HG03469 (cell line): ENCODE data around the gene BBOX1.

Experiments used
- ATAC-seq: cut with Tn5 transposase; IDR thresholded peaks from one replicate; pipeline ENCODE4 v1.9.1; 2021; ENCODE audit warnings: mild to moderate bottlenecking, moderate library complexity, moderate number of reproducible peaks; ENCODE audit not compliant: unreplicated experiment

BBOX1 gene

GRCh38 chr11:27025312-27025955 lies 15.2 kb upstream of the BBOX1 start:
- no peak for ATAC-seq

DNA sequence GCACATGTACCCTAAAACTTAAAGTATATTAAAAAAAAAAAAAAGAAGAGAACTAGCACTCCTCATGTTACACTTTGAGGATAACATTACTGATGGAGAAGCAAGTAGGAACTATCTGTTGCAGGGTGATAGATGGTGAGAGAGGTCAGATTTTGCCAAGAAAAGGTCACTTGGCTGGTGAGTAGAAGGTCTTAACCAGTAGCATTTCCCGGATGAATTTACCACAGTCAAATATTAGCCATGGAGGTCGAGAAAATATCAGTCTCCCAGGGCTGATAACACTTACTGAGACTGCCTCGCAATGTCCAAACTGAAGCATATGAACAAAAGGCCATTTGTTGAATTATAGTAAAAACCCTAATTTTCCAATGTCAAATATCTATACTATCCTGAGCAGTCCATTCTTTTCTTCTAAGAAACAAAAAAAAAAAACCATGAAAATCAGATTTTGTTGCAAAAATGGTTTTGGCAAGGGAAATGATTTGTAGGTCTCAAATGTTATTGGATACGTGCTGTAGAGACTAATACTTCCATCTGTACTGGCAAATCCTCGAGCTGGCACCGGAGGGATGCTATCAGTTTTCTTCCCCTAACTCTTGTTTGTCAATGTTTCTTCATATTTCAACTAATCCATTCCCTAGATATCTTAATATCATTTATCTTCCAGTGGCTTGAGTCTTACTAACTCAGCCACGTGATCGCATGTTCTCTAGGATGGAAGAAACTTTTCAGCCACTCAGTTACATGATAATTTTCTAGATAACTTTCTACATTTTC lies 14.5 kb upstream of the BBOX1 start:
- ATAC-seq = no peak

GRCh38 chr11:27028561-27028965 lies 12.1 kb upstream of the BBOX1 start:
- no peak for ATAC-seq

GRCh38 chr11:27029966-27030365 lies 10.6 kb upstream of the BBOX1 start:
- ATAC-seq = no peak

GRCh38 chr11:27031754-27032153 lies 8.9 kb upstream of the BBOX1 start:
- no peak for ATAC-seq

- ATAC-seq = no peak
Measured at GRCh38 chr11:27039873-27040272, 742 bp upstream of the BBOX1 start.

- no peak for ATAC-seq
Measured at GRCh38 chr11:27041141-27041899, 705 bp downstream of the BBOX1 start.

DNA sequence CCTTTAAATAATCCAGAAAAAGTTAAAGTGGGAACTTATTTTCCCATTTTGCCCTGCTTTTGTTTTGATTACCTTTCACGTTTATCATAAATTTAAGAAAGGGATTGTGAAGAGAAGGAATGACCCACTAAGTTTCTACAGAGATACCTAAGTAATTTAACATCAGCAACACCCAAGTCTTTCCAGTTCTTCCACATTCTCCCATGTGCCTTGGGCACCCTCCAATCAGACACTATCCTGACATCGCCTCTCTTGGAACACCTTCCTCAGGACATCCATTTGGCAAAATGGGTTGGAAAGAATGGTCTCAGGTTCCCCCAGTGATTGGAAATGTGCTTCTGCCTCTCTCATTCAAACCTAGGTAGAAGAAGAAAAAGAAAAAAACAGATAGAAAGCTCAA lies 6.3 kb downstream of the BBOX1 start:
- ATAC-seq = no peak

DNA sequence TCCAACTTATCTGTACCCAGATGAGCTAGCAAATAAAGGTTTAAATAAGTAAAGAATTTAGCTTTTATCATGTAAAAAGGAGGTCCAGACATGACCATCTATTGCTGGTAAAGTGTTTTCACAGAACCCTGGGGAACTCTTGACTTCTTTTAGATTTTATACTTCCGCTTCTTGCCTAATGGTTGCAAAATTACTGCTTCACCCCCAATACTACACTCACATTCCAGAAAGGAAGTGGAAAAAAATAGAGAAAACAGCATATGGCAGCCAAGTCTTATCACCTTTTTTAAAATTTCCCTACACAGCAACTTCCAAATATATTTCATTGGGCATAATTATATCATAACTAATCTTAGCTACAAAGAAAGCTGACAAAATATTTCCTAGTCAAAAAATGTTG lies 12.1 kb downstream of the BBOX1 start:
- no peak for ATAC-seq

GRCh38 chr11:27055065-27055682 lies 14.6 kb downstream of the BBOX1 start:
- no peak for ATAC-seq

- ATAC-seq = no peak
Measured at GRCh38 chr11:27057091-27057780, 16.6 kb downstream of the BBOX1 start.

DNA sequence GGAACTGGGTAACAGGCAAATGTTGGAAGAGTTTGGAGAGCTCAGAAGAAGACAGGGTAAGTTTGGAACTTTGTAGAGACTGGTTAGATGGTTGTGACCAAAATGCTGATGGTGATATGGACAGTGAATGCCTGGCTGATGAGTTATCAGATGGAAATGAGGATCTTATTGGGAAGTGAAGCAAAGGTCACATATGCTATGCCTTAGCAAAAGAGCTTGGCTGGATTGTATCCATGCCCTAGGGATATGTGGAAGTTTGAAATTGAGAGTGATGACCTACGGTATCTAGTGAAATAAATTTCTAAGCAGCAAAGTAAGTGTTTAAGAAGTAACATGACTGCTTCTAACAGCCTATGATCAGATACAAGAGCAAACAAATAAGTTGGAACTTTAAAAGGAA lies 17.8 kb downstream of the BBOX1 start:
- ATAC-seq = no peak

GRCh38 chr11:27059431-27059830 lies 18.8 kb downstream of the BBOX1 start:
- no peak for ATAC-seq

GRCh38 chr11:27060816-27061460 lies 20.3 kb downstream of the BBOX1 start:
- ATAC-seq = no peak

DNA sequence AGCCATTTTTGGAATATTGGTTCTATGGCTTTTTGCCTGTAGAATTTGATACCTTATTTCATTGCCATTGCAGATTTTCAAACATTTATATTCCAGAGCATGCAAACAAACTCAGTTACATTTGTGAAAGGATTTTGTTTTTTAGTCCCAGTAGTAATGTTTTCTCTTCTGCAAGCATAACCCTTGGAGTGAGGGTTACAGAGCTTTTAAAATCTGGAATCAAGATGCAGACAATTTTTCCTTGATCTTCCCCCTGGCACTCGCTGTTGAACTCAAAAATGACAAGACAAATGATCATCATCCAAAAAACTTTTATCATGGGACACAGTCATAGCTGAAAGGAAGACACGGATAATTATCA lies 20.8 kb downstream of the BBOX1 start:
- no peak for ATAC-seq

- no peak for ATAC-seq
Measured at GRCh38 chr11:27064086-27064485, 23.5 kb downstream of the BBOX1 start.

DNA sequence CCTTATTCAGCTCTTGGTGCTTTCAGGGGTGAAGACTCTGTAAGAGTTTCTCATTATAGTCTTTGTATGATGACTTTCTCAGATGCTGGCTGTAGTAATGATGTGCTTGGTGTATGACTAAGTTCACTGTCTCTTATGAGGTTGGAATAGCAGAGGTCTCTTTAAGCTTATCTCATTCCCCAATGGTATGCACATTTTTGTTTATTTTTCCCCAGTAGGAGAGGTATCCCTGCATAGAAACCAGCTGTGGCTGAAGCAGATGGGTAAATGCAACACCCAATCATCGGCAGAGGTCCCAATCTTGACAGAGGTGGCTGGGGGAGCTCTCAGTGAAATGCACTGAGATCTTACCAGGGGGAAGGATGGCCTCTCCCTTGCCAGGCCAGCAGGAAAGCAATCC lies 34.6 kb downstream of the BBOX1 start:
- ATAC-seq = no peak

- no peak for ATAC-seq
Measured at GRCh38 chr11:27075655-27076054, 35.0 kb downstream of the BBOX1 start.

- no peak for ATAC-seq
Measured at GRCh38 chr11:27076121-27076589, 35.5 kb downstream of the BBOX1 start.

GRCh38 chr11:27081056-27081455 lies 40.4 kb downstream of the BBOX1 start:
- no peak for ATAC-seq
